ENCODE data around the gene VEZT.
"Not testable (repeated sequence)": the region's sequence is repeated elsewhere in the genome, so short reads cannot be mapped to it uniquely, and the experiment has no call there.

The VEZT gene

GRCh38 chr12:95241138-95241537 lies 23.5 kb downstream of the VEZT start:
- peaks cover 14% of the 10 kb centered on the region for H3K4me1 Mint-ChIP-seq
- not testable (repeated sequence) for H3K27ac Mint-ChIP-seq; H3K36me3 Mint-ChIP-seq; DNase-seq (ENCODE audit: low spot score in 2 of 2); H3K4me3 Mint-ChIP-seq; ATAC-seq (ENCODE audit: low read depth); H3K9me3 Mint-ChIP-seq; H3K27me3 Mint-ChIP-seq

- H3K4me3 Mint-ChIP-seq, result no peak overlapping the region
- H3K9me3 Mint-ChIP-seq, result no peaks in the 10 kb centered on the region
- H3K36me3 Mint-ChIP-seq, result peaks cover 6% of the 10 kb centered on the region
- H3K27me3 Mint-ChIP-seq, result no peaks in the 10 kb centered on the region
- ATAC-seq (ENCODE audit: low read depth), result no peak
- no peak for DNase-seq (ENCODE audit: low spot score in 2 of 2)
- H3K27ac Mint-ChIP-seq, result no peak overlapping the region
- peaks cover 14% of the 10 kb centered on the region for H3K4me1 Mint-ChIP-seq
Measured at GRCh38 chr12:95241761-95242506, 24.3 kb downstream of the VEZT start.

- Mint-ChIP-seq H3K4me1 (peaks cover 11% of the 10 kb centered on the region), H3K36me3 (peaks cover 4% of the 10 kb centered on the region), H3K4me3 (no peak overlapping the region), H3K27me3 (no peaks in the 10 kb centered on the region), H3K9me3 (no peaks in the 10 kb centered on the region), H3K27ac (peak overlapping the region; percentile 14)
- DNase-seq (ENCODE audit: low spot score in 2 of 2) (no peak), ATAC-seq (ENCODE audit: low read depth) (no peak)
Measured at GRCh38 chr12:95243497-95244183, 26.0 kb downstream of the VEZT start.

DNA sequence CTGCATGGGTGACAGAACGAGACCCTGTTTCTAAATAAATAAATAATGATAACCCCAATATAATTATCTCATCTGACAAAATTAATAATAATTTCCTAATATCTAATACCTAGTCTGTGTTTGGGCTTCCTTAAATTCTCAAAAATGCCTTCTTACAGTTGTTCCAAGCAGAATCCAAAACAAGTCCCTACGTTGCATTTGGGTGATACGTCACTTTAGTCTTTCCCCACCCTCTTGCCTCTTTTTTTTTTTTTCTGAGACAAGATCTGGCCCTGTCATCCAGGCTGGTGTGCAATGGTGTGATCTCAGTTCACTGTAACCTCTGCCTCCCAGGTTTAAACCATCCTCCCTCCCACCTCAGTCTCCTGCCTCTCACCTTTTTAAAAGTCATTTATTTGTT lies 26.7 kb downstream of the VEZT start:
- peaks cover 10% of the 10 kb centered on the region for H3K4me1 Mint-ChIP-seq
- peaks cover 4% of the 10 kb centered on the region for H3K36me3 Mint-ChIP-seq
- H3K9me3 Mint-ChIP-seq, result no peaks in the 10 kb centered on the region
- no peak for DNase-seq (ENCODE audit: low spot score in 2 of 2)
- no peak for ATAC-seq (ENCODE audit: low read depth)
- peak overlapping the region; percentile 14 for H3K27ac Mint-ChIP-seq
- no peak overlapping the region for H3K4me3 Mint-ChIP-seq
- no peaks in the 10 kb centered on the region for H3K27me3 Mint-ChIP-seq

GRCh38 chr12:95248095-95248494 lies 30.5 kb downstream of the VEZT start:
- Mint-ChIP-seq H3K27me3 (no peaks in the 10 kb centered on the region), H3K27ac (no peak overlapping the region), H3K9me3 (no peaks in the 10 kb centered on the region), H3K4me3 (no peak overlapping the region), H3K4me1 (peaks cover 6% of the 10 kb centered on the region), H3K36me3 (peaks cover 2% of the 10 kb centered on the region)
- DNase-seq (ENCODE audit: low spot score in 2 of 2) (no peak), ATAC-seq (ENCODE audit: low read depth) (no peak)

GRCh38 chr12:95248604-95249360 lies 31.2 kb downstream of the VEZT start:
- peaks cover 6% of the 10 kb centered on the region for H3K4me1 Mint-ChIP-seq
- H3K4me3 Mint-ChIP-seq, result no peak overlapping the region
- DNase-seq (ENCODE audit: low spot score in 2 of 2) (no peak), ATAC-seq (ENCODE audit: low read depth) (no peak)
- H3K9me3 Mint-ChIP-seq, result no peaks in the 10 kb centered on the region
- H3K27me3 Mint-ChIP-seq, result no peaks in the 10 kb centered on the region
- H3K36me3 Mint-ChIP-seq, result peaks cover 3% of the 10 kb centered on the region
- no peak overlapping the region for H3K27ac Mint-ChIP-seq

- H3K9me3 Mint-ChIP-seq, result no peaks in the 10 kb centered on the region
- peaks cover 5% of the 10 kb centered on the region for H3K4me1 Mint-ChIP-seq
- DNase-seq (ENCODE audit: low spot score in 2 of 2) (no peak), ATAC-seq (ENCODE audit: low read depth) (no peak)
- H3K36me3 Mint-ChIP-seq, result peaks cover 26% of the 10 kb centered on the region
- H3K27me3 Mint-ChIP-seq, result no peaks in the 10 kb centered on the region
- no peak overlapping the region for H3K27ac Mint-ChIP-seq
- no peak overlapping the region for H3K4me3 Mint-ChIP-seq
Measured at GRCh38 chr12:95253386-95253785, 35.8 kb downstream of the VEZT start.

GRCh38 chr12:95257541-95257940 lies 39.9 kb downstream of the VEZT start:
- DNase-seq (ENCODE audit: low spot score in 2 of 2) (no peak), ATAC-seq (ENCODE audit: low read depth) (no peak)
- Mint-ChIP-seq H3K27ac (no peak overlapping the region), H3K36me3 (peaks cover 36% of the 10 kb centered on the region), H3K4me3 (no peak overlapping the region), H3K27me3 (no peaks in the 10 kb centered on the region), H3K9me3 (no peaks in the 10 kb centered on the region), H3K4me1 (no peaks in the 10 kb centered on the region)

GRCh38 chr12:95258151-95258550 lies 40.5 kb downstream of the VEZT start:
- DNase-seq (ENCODE audit: low spot score in 2 of 2) (no peak), ATAC-seq (ENCODE audit: low read depth) (no peak)
- Mint-ChIP-seq H3K27ac (no peak overlapping the region), H3K9me3 (no peaks in the 10 kb centered on the region), H3K4me1 (no peaks in the 10 kb centered on the region), H3K27me3 (no peaks in the 10 kb centered on the region), H3K4me3 (no peak overlapping the region), H3K36me3 (peaks cover 39% of the 10 kb centered on the region)

DNA sequence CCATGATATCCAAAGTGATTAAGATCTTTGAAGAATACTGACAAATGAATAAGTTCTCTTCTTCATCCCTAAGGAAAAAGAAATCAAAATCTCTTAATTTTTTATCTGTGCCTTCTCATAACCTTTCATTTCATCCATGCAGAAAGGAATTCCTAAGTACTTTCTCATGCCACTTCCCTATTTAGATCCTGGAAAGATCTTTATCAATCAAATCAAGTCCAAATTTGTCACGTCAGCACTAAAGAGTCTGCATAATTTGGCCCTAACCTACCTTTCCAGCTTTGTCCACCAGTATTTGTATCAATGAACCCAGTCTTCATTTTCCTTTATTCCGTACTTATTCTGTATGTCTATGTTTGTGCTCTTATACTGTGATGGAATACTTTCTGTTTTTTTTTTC lies 41.2 kb downstream of the VEZT start:
- no peak for ATAC-seq (ENCODE audit: low read depth)
- no peaks in the 10 kb centered on the region for H3K27me3 Mint-ChIP-seq
- DNase-seq (ENCODE audit: low spot score in 2 of 2), result no peak
- H3K9me3 Mint-ChIP-seq, result no peaks in the 10 kb centered on the region
- H3K27ac Mint-ChIP-seq, result no peak overlapping the region
- H3K4me1 Mint-ChIP-seq, result no peaks in the 10 kb centered on the region
- H3K4me3 Mint-ChIP-seq, result no peak overlapping the region
- H3K36me3 Mint-ChIP-seq, result peaks cover 40% of the 10 kb centered on the region

DNA sequence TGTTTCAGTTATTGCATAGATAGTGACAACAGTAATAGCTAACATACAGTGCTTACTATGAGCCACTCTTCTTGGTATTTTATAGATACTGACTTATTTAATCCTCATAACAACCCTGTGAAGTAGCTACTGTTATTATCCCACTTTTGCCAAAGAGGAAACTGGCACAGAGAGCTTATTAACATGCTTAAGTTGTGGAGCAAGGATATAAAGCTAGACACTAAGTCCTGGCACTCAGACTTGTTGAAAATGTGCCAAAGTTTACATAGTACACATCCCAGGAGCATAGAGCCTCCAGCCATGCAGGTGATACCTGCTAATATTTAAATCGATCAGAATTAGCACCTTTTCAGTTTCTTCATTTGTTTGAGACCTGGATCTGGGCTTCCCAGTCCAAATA lies 41.8 kb downstream of the VEZT start:
- Mint-ChIP-seq H3K4me1 (no peaks in the 10 kb centered on the region), H3K9me3 (no peaks in the 10 kb centered on the region), H3K4me3 (no peak overlapping the region), H3K27me3 (no peaks in the 10 kb centered on the region), H3K36me3 (peaks cover 38% of the 10 kb centered on the region), H3K27ac (no peak overlapping the region)
- no peak for ATAC-seq (ENCODE audit: low read depth)
- no peak for DNase-seq (ENCODE audit: low spot score in 2 of 2)

DNA sequence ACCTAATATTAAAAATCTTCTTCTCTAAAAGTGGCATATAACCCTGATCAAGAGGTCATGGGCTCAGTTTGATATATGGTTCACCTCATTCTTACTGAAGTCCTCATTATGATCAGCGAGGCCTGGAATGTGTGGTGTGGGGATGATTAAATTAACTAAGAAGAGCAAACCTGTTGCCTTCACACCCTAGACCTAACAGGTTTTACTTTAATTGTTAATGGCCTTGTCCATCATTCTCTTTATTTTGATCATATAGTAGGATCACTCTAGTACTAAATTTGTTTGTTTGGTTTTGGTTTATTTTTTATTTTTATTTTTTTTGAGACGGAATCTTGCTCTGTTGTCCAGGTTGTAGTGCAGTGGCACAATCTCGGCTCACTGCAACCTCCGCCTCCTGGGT lies 43.5 kb downstream of the VEZT start:
- Mint-ChIP-seq H3K27me3 (no peaks in the 10 kb centered on the region), H3K27ac (no peak overlapping the region), H3K9me3 (no peaks in the 10 kb centered on the region), H3K36me3 (peaks cover 28% of the 10 kb centered on the region), H3K4me3 (no peak overlapping the region), H3K4me1 (no peaks in the 10 kb centered on the region)
- ATAC-seq (ENCODE audit: low read depth) (no peak), DNase-seq (ENCODE audit: low spot score in 2 of 2) (no peak)

DNA sequence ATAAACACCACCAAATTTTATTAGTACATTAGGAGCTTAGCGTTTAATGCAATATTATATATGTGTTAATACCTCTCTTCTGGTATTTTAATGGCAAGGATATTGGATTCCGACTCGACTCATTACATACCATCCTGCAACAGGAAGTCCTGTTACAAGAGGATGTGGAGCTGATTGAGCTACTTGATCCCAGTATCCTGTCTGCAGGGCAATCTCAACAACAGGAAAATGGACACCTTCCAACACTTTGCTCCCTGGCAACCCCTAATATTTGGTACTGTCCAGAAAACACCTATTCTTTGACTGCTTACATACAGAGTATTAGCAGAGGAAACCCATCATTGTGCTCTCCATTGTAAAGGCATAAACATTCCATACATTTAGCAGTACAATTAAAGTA lies 45.2 kb downstream of the VEZT start:
- ATAC-seq (ENCODE audit: low read depth) (no peak), DNase-seq (ENCODE audit: low spot score in 2 of 2) (no peak)
- H3K4me1 Mint-ChIP-seq, result no peaks in the 10 kb centered on the region
- H3K27me3 Mint-ChIP-seq, result no peaks in the 10 kb centered on the region
- H3K9me3 Mint-ChIP-seq, result no peaks in the 10 kb centered on the region
- H3K36me3 Mint-ChIP-seq, result peaks cover 23% of the 10 kb centered on the region
- H3K4me3 Mint-ChIP-seq, result no peak overlapping the region
- no peak overlapping the region for H3K27ac Mint-ChIP-seq

DNA sequence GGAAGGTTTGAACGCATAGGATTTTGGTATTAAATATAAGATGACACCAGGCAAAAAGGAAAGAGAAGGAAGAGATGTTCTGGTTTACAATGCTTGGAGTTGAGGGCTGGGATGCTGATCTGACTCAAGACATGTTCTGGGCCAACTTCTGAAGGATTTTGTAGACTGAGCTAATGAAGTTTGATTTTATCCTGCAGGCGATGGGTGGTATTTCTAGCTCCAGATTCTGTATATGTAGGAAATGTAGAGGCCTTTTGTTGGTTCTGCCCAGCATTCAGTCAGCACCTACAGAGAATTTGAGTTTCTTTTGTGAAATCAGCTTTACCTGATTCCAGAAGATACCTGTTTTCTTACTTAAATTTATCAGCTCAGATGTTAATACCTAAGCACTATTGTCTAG lies 48.2 kb downstream of the VEZT start:
- Mint-ChIP-seq H3K4me3 (no peak overlapping the region), H3K9me3 (no peaks in the 10 kb centered on the region), H3K27ac (no peak overlapping the region), H3K36me3 (peaks cover 17% of the 10 kb centered on the region), H3K27me3 (no peaks in the 10 kb centered on the region), H3K4me1 (no peaks in the 10 kb centered on the region)
- ATAC-seq (ENCODE audit: low read depth) (no peak), DNase-seq (ENCODE audit: low spot score in 2 of 2) (no peak)

Data from memory B cell (primary cell).